GM23338 (cell line): ENCODE results near the gene VEZT. TPM values are rescaled to one million over a fixed set of nuclear protein-coding genes. Genes with fewer than 3 reads are reported as not detected.

Experiments used
- ATAC-seq: fragments of 200-7000 bp; cut with Tn5 transposase; 3 replicates; pipeline ENCODE4 v1.9.1; 2020
- DNase-seq: peaks from one replicate; pipeline ENCODE4 v3.0.0-alpha.2; 2015; ENCODE audit warnings: low spot score
- H2AFZ ChIP-seq: fragments of 200-600 bp; sonication (generic); 2 replicates; pipeline ENCODE4 v1.8.0; 2016; ENCODE audit warnings: antibody characterized with exemption, mild to moderate bottlenecking, moderate library complexity
- H3F3A ChIP-seq: fragments of 200-600 bp; sonication (generic); replicated peaks from 2 replicates; pipeline ENCODE4 v1.8.0; 2017; ENCODE audit warnings: antibody characterized with exemption, mixed run types, low read depth
- H3K27ac ChIP-seq: fragments of 200-600 bp; sonication (generic); 2 replicates; pipeline ENCODE4 v1.6.1; 2016; ENCODE audit warnings: low read depth
- H3K27me3 ChIP-seq: fragments of 200-600 bp; sonication (generic); 2 replicates; pipeline ENCODE4 v1.8.0; 2016; ENCODE audit warnings: mild to moderate bottlenecking, mixed run types, moderate library complexity; ENCODE audit not compliant: insufficient read depth
- H3K36me3 ChIP-seq: fragments of 200-600 bp; sonication (generic); 2 replicates; pipeline ENCODE4 v1.8.0; 2016; ENCODE audit warnings: mild to moderate bottlenecking; ENCODE audit not compliant: insufficient read depth
- H3K4me1 ChIP-seq: fragments of 200-600 bp; sonication (generic); 2 replicates; pipeline ENCODE4 v1.8.0; 2016; ENCODE audit warnings: mild to moderate bottlenecking, moderate library complexity; ENCODE audit not compliant: insufficient read depth
- H3K4me2 ChIP-seq: fragments of 200-600 bp; sonication (generic); 2 replicates; pipeline ENCODE4 v1.7.1; 2017; ENCODE audit warnings: mixed run types
- H3K4me3 ChIP-seq: fragments of 200-600 bp; sonication (generic); 2 replicates; pipeline ENCODE4 v1.6.1; 2016; ENCODE audit warnings: mixed run types
- H3K79me2 ChIP-seq: fragments of 200-600 bp; sonication (generic); replicated peaks from 2 replicates; pipeline ENCODE4 v1.8.0; 2017; ENCODE audit warnings: mild to moderate bottlenecking; ENCODE audit not compliant: insufficient read depth
- H3K9me2 ChIP-seq: fragments of 200-600 bp; sonication (generic); 2 replicates; pipeline ENCODE4 v1.8.0; 2017; ENCODE audit not compliant: insufficient read depth
- H4K20me1 ChIP-seq: fragments of 200-600 bp; sonication (generic); replicated peaks from 2 replicates; pipeline ENCODE4 v1.8.0; 2017; ENCODE audit warnings: mild to moderate bottlenecking; ENCODE audit not compliant: insufficient read depth
- H3K27ac Mint-ChIP-seq: 2 replicates; pipeline ENCODE4 v1.8.0; 2020; ENCODE audit warnings: inconsistent platforms, mild to moderate bottlenecking, moderate library complexity, mixed read lengths
- H3K27me3 Mint-ChIP-seq: 3 replicates; pipeline ENCODE4 v1.8.0; 2022; ENCODE audit warnings: low read depth, mild to moderate bottlenecking, moderate library complexity, mixed read lengths, inconsistent platforms; ENCODE audit not compliant: insufficient read depth, poor library complexity
- H3K36me3 Mint-ChIP-seq: 3 replicates; pipeline ENCODE4 v1.8.0; 2021; ENCODE audit warnings: low read depth, mild to moderate bottlenecking, inconsistent platforms, moderate library complexity, mixed read lengths
- H3K4me1 Mint-ChIP-seq: 3 replicates; pipeline ENCODE4 v1.8.0; 2020; ENCODE audit warnings: mild to moderate bottlenecking, inconsistent platforms, mixed read lengths
- H3K4me3 Mint-ChIP-seq: 3 replicates; pipeline ENCODE4 v1.8.0; 2021; ENCODE audit warnings: moderate library complexity, mild to moderate bottlenecking, inconsistent platforms, mixed read lengths
- H3K9me3 Mint-ChIP-seq: 3 replicates; pipeline ENCODE4 v1.8.0; 2020; ENCODE audit warnings: moderate library complexity, mild to moderate bottlenecking, inconsistent platforms, mixed read lengths
- CREB1 ChIP-seq: fragments of 250-450 bp; sonication (Bioruptor Pico); IDR thresholded peaks from 2 replicates; pipeline ENCODE4 v1.5.0; 2020; ENCODE audit warnings: low read depth, mild to moderate bottlenecking, moderate library complexity
- EZH2 ChIP-seq: fragments of 200-600 bp; sonication (generic); IDR thresholded peaks from one replicate; pipeline ENCODE4 v1.8.0; 2017; ENCODE audit warnings: antibody characterized with exemption, mild to moderate bottlenecking, low read depth; ENCODE audit not compliant: unreplicated experiment
- JUNB ChIP-seq: IDR thresholded peaks from one replicate; pipeline ENCODE4 v1.6.1; 2016; ENCODE audit warnings: antibody characterized with exemption; ENCODE audit not compliant: unreplicated experiment
- NANOG ChIP-seq: IDR thresholded peaks from 2 replicates; pipeline ENCODE4 v1.6.1; 2016; ENCODE audit warnings: antibody characterized with exemption, borderline replicate concordance
- POLR2AphosphoS5 ChIP-seq: IDR thresholded peaks from 2 replicates; pipeline ENCODE4 v1.6.1; 2016; ENCODE audit warnings: antibody characterized with exemption, low read depth
- STAT1 ChIP-seq: IDR thresholded peaks from one replicate; pipeline ENCODE4 v1.6.1; 2016; ENCODE audit warnings: antibody characterized with exemption; ENCODE audit not compliant: unreplicated experiment
- ZNF114 ChIP-seq: fragments of 250-450 bp; sonication (Bioruptor Pico); IDR thresholded peaks from 2 replicates; pipeline ENCODE4 v1.5.0; 2020; ENCODE audit warnings: mild to moderate bottlenecking, moderate library complexity
- ZNF331 ChIP-seq: fragments of 250-450 bp; sonication (Bioruptor Pico); IDR thresholded peaks from 2 replicates; pipeline ENCODE4 v1.5.0; 2020; ENCODE audit warnings: low read depth, mild to moderate bottlenecking, moderate library complexity
- polyA plus RNA-seq: library from polyadenylated mRNA; unstranded; fragments of >200 nt; fragmentation: Nextera tagmentation; extraction: Ambion mirVana; gene quantifications from 2 replicates; pipeline ENCODE4 v1.2.1, GENCODE V29; 2016
- total RNA-seq: library from RNA; depleted of rRNA; stranded (reverse); fragments of >200 nt; shearing (Covaris generic); gene quantifications from 2 replicates; pipeline ENCODE4 v1.2.3, GENCODE V29; 2014
- TF ChIP-seq, protein P1 (sequence below): IDR thresholded peaks from 2 replicates; pipeline ENCODE4 v1.6.1; 2016; ENCODE audit warnings: antibody characterized with exemption
- TF ChIP-seq, protein P2 (sequence below): fragments of 250-450 bp; sonication (Bioruptor Pico); IDR thresholded peaks from 2 replicates; pipeline ENCODE4 v1.5.0; 2020; ENCODE audit warnings: mild to moderate bottlenecking, moderate library complexity
- TF ChIP-seq, protein P3 (sequence below): IDR thresholded peaks from one replicate; pipeline ENCODE4 v1.6.1; 2018; ENCODE audit warnings: antibody characterized with exemption; ENCODE audit not compliant: unreplicated experiment
- TF ChIP-seq, protein P4 (sequence below), 2 experiments: fragments of 200-600 bp in 1 of 2; sonication (generic) in 1 of 2; conservative IDR thresholded peaks; 2 replicates each; pipeline versions ENCODE4 v1.5.1 to v1.6.1; 2016 to 2017; ENCODE audit warnings: antibody characterized with exemption in 2 of 2, low read depth in 2 of 2, mild to moderate bottlenecking in 2 of 2, moderate library complexity in 1 of 2

VEZT gene
- total and polyA plus RNA-seq, 2 experiments from 2014 or later: 34.2 to 51.5 TPM

DNA sequence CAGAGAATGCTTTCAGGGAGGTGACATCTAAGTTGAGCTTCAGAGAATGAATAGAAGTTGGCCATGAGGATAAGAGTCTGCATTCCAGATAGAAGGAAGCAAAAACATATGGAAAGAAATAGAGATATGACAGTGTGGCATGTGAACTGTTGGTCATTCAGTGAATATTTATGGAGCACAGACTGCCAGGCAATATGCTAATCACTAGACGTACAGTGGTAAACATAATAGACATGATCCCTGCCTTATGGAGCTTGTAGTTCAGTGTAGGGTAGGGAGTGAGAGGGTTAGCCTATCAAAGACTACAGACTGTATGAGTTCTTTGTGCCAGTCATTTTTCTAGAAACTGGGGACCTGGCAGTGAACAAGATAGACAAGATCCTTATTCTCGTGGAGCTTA, 53.9 kb downstream of the VEZT start:
- no peak overlapping the region for H3K4me3 Mint-ChIP-seq
- H3K4me1 Mint-ChIP-seq: no peaks in the 10 kb centered on the region
- Histone ChIP-seq H2AFZ (no peak overlapping the region), H3K27ac (no peak overlapping the region), H4K20me1 (no peaks in the 10 kb centered on the region), H3K4me1 (no peaks in the 10 kb centered on the region), H3K79me2 (no peaks in the 10 kb centered on the region), H3K4me3 (no peak overlapping the region), H3K9me2 (no peaks in the 10 kb centered on the region), H3K4me2 (no peak overlapping the region), H3K36me3 (peaks cover 25% of the 10 kb centered on the region), H3F3A (no peaks in the 10 kb centered on the region), H3K27me3 (no peaks in the 10 kb centered on the region)
- no peak for DNase-seq
- no peaks in the 10 kb centered on the region for H3K9me3 Mint-ChIP-seq
- no peak overlapping the region for H3K27ac Mint-ChIP-seq
- peaks cover 3% of the 10 kb centered on the region for H3K27me3 Mint-ChIP-seq
- no peak for ATAC-seq
- peaks cover 27% of the 10 kb centered on the region; the same call in 2 of the 3 replicates for H3K36me3 Mint-ChIP-seq
- TF ChIP-seq, protein P1, sequence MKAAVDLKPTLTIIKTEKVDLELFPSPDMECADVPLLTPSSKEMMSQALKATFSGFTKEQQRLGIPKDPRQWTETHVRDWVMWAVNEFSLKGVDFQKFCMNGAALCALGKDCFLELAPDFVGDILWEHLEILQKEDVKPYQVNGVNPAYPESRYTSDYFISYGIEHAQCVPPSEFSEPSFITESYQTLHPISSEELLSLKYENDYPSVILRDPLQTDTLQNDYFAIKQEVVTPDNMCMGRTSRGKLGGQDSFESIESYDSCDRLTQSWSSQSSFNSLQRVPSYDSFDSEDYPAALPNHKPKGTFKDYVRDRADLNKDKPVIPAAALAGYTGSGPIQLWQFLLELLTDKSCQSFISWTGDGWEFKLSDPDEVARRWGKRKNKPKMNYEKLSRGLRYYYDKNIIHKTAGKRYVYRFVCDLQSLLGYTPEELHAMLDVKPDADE: no peak
- TF ChIP-seq NANOG (no peak), ZNF114 (no peak), JUNB (no peak), ZNF331 (CRISPR knock-in tag) (no peak), STAT1 (no peak), CREB1 (CRISPR knock-in tag) (no peak), POLR2AphosphoS5 (no peak), EZH2 (no peak)
- TF ChIP-seq, protein P2, sequence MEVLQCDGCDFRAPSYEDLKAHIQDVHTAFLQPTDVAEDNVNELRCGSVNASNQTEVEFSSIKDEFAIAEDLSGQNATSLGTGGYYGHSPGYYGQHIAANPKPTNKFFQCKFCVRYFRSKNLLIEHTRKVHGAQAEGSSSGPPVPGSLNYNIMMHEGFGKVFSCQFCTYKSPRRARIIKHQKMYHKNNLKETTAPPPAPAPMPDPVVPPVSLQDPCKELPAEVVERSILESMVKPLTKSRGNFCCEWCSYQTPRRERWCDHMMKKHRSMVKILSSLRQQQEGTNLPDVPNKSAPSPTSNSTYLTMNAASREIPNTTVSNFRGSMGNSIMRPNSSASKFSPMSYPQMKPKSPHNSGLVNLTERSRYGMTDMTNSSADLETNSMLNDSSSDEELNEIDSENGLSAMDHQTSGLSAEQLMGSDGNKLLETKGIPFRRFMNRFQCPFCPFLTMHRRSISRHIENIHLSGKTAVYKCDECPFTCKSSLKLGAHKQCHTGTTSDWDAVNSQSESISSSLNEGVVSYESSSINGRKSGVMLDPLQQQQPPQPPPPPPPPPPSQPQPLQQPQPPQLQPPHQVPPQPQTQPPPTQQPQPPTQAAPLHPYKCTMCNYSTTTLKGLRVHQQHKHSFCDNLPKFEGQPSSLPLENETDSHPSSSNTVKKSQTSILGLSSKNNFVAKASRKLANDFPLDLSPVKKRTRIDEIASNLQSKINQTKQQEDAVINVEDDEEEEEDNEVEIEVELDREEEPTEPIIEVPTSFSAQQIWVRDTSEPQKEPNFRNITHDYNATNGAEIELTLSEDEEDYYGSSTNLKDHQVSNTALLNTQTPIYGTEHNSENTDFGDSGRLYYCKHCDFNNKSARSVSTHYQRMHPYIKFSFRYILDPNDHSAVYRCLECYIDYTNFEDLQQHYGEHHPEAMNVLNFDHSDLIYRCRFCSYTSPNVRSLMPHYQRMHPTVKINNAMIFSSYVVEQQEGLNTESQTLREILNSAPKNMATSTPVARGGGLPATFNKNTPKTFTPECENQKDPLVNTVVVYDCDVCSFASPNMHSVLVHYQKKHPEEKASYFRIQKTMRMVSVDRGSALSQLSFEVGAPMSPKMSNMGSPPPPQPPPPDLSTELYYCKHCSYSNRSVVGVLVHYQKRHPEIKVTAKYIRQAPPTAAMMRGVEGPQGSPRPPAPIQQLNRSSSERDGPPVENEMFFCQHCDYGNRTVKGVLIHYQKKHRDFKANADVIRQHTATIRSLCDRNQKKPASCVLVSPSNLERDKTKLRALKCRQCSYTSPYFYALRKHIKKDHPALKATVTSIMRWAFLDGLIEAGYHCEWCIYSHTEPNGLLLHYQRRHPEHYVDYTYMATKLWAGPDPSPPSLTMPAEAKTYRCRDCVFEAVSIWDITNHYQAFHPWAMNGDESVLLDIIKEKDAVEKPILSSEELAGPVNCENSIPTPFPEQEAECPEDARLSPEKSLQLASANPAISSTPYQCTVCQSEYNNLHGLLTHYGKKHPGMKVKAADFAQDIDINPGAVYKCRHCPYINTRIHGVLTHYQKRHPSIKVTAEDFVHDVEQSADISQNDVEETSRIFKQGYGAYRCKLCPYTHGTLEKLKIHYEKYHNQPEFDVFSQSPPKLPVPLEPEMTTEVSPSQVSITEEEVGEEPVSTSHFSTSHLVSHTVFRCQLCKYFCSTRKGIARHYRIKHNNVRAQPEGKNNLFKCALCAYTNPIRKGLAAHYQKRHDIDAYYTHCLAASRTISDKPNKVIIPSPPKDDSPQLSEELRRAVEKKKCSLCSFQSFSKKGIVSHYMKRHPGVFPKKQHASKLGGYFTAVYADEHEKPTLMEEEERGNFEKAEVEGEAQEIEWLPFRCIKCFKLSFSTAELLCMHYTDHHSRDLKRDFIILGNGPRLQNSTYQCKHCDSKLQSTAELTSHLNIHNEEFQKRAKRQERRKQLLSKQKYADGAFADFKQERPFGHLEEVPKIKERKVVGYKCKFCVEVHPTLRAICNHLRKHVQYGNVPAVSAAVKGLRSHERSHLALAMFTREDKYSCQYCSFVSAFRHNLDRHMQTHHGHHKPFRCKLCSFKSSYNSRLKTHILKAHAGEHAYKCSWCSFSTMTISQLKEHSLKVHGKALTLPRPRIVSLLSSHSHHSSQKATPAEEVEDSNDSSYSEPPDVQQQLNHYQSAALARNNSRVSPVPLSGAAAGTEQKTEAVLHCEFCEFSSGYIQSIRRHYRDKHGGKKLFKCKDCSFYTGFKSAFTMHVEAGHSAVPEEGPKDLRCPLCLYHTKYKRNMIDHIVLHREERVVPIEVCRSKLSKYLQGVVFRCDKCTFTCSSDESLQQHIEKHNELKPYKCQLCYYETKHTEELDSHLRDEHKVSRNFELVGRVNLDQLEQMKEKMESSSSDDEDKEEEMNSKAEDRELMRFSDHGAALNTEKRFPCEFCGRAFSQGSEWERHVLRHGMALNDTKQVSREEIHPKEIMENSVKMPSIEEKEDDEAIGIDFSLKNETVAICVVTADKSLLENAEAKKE (CRISPR knock-in tag): no peak
- TF ChIP-seq, protein P3, sequence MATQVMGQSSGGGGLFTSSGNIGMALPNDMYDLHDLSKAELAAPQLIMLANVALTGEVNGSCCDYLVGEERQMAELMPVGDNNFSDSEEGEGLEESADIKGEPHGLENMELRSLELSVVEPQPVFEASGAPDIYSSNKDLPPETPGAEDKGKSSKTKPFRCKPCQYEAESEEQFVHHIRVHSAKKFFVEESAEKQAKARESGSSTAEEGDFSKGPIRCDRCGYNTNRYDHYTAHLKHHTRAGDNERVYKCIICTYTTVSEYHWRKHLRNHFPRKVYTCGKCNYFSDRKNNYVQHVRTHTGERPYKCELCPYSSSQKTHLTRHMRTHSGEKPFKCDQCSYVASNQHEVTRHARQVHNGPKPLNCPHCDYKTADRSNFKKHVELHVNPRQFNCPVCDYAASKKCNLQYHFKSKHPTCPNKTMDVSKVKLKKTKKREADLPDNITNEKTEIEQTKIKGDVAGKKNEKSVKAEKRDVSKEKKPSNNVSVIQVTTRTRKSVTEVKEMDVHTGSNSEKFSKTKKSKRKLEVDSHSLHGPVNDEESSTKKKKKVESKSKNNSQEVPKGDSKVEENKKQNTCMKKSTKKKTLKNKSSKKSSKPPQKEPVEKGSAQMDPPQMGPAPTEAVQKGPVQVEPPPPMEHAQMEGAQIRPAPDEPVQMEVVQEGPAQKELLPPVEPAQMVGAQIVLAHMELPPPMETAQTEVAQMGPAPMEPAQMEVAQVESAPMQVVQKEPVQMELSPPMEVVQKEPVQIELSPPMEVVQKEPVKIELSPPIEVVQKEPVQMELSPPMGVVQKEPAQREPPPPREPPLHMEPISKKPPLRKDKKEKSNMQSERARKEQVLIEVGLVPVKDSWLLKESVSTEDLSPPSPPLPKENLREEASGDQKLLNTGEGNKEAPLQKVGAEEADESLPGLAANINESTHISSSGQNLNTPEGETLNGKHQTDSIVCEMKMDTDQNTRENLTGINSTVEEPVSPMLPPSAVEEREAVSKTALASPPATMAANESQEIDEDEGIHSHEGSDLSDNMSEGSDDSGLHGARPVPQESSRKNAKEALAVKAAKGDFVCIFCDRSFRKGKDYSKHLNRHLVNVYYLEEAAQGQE: no peak
- TF ChIP-seq, protein P4, sequence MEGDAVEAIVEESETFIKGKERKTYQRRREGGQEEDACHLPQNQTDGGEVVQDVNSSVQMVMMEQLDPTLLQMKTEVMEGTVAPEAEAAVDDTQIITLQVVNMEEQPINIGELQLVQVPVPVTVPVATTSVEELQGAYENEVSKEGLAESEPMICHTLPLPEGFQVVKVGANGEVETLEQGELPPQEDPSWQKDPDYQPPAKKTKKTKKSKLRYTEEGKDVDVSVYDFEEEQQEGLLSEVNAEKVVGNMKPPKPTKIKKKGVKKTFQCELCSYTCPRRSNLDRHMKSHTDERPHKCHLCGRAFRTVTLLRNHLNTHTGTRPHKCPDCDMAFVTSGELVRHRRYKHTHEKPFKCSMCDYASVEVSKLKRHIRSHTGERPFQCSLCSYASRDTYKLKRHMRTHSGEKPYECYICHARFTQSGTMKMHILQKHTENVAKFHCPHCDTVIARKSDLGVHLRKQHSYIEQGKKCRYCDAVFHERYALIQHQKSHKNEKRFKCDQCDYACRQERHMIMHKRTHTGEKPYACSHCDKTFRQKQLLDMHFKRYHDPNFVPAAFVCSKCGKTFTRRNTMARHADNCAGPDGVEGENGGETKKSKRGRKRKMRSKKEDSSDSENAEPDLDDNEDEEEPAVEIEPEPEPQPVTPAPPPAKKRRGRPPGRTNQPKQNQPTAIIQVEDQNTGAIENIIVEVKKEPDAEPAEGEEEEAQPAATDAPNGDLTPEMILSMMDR (conservative IDR thresholded peaks at IDR 0.05; ENCODE audit: low read depth in 2 of 2): no peak
